GM21381 (cell line): Measurements from ENCODE around the gene XPNPEP1.

Experiments
- ATAC-seq: cut with Tn5 transposase; IDR thresholded peaks from one replicate; pipeline ENCODE4 v1.9.1; 2021; ENCODE audit warnings: mild to moderate bottlenecking, moderate library complexity; ENCODE audit not compliant: unreplicated experiment

Gene XPNPEP1

DNA sequence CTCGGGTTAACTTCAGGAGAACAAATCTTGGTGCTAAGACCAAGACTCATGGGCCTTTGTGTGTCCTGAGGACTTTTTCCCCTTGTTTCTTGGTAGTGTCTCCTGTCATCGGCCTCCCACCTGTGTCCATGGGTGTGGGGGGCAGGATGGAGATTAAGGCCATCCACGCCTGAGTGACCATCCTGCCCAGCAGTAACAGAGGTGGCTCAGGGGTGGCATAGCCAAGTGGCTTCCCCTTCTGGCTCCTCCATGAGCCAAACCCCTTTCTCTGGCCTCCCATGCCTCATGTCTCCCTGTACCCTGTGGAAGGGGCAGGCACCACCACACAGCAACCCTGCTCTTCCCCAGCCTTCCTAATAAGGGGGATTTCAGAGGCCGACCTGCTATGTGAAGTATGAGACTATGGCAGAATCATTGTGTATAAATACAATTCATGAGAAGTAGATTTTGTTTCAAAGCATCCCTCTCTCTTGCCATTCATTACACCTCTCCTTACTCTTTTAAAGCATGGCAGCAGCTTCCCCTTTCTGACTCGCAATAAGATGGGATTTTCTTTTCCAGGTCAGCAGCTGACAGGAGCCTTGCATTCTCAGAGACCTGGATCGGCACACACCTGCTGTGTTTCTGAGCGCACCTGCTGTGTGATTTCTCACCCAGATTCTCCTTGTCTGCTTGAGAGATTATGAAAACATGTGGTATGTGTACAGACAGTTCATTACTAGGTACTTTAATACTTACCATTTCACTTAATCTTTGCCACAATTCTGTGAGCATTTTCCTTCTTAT is 102.5 kb downstream of the XPNPEP1 start:
- ATAC-seq = no peak

DNA sequence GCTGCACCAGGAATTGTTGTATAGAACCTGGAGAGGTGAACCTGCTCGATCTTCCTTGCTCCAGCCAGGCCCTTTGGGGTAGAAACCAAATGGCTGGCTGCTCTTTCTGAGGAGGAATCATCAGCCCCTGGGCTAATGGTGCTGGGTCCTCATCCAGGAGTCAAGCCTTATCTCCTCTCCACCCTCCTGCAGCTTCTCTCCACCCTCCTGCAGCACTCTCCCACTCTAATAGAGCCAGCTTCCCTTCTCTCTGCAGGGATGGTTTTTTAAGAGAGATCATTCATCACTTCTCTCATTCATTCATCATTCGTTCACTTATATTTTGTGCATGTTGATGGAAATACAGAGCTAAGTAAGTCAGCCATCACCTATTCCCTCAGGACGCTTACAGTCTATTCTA is 103.5 kb downstream of the XPNPEP1 start:
- no peak for ATAC-seq
